PC-3 (cell line): ENCODE data around the gene TUBGCP6. TPM values are rescaled to one million over a fixed set of nuclear protein-coding genes. Genes with fewer than 3 reads are reported as not detected.

ENCODE experiments used
- ATAC-seq: fragments of 200-7000 bp; cut with Tn5 transposase; 2 replicates; pipeline ENCODE4 v1.9.1; 2020; ENCODE audit warnings: mild to moderate bottlenecking, moderate library complexity
- BruUV-seq: library from RNA; stranded (reverse); fragments of 400-500 nt; replicated peaks from 2 replicates; lab custom pipeline; 2021; lab: Mats Ljungman, UMichigan
- CTCF ChIA-PET: fragments of 300-600 bp; sonication (Branson Sonifier 250); formaldehyde crosslinking; loops from one replicate; lab custom pipeline; 2022; ENCODE audit warnings: antibody characterized with exemption; lab: Charles Lee
- POLR2A ChIA-PET: fragments of 300-600 bp; sonication (Branson Sonifier 250); formaldehyde crosslinking; loops from one replicate; lab custom pipeline; 2022; ENCODE audit warnings: antibody characterized with exemption; ENCODE audit not compliant: unreplicated experiment; lab: Charles Lee
- DNase-seq: peaks from one replicate; pipeline ENCODE4 v3.0.0-alpha.2; 2015
- H2AFZ ChIP-seq: fragments of 300-600 bp; sonication (generic); 2 replicates; pipeline ENCODE4 v1.6.0; 2016; ENCODE audit warnings: antibody characterized with exemption, low read length
- H3F3A ChIP-seq: fragments of 300-600 bp; sonication (generic); one replicate; pipeline ENCODE4 v1.6.0; 2017; ENCODE audit warnings: antibody characterized with exemption, low read length, control low read depth, mild to moderate bottlenecking; ENCODE audit not compliant: unreplicated experiment
- H3K27ac ChIP-seq: fragments of 300-600 bp; sonication (generic); 2 replicates; pipeline ENCODE4 v1.5.1; 2016; ENCODE audit warnings: mild to moderate bottlenecking, low read length
- H3K27me3 ChIP-seq: fragments of 300-600 bp; sonication (generic); 2 replicates; pipeline ENCODE4 v1.6.1; 2016; ENCODE audit warnings: low read length, mixed read lengths
- H3K36me3 ChIP-seq: fragments of 300-600 bp; sonication (generic); 2 replicates; pipeline ENCODE4 v1.6.1; 2016; ENCODE audit warnings: low read depth, mixed run types, low read length, mixed read lengths
- H3K4me1 ChIP-seq: fragments of 300-600 bp; sonication (generic); 2 replicates; pipeline ENCODE4 v1.5.1; 2016; ENCODE audit warnings: low read length; ENCODE audit not compliant: insufficient read depth
- H3K4me2 ChIP-seq: fragments of 300-600 bp; sonication (generic); 2 replicates; pipeline ENCODE4 v1.6.0; 2016; ENCODE audit warnings: low read length
- H3K4me3 ChIP-seq: fragments of 300-600 bp; sonication (generic); 2 replicates; pipeline ENCODE4 v1.5.1; 2016; ENCODE audit warnings: mild to moderate bottlenecking, low read length, mixed read lengths
- H3K79me2 ChIP-seq: fragments of 300-600 bp; sonication (generic); 2 replicates; pipeline ENCODE4 v1.6.1; 2017; ENCODE audit warnings: low read length, mixed read lengths
- H3K9ac ChIP-seq: fragments of 300-600 bp; sonication (generic); 2 replicates; pipeline ENCODE4 v1.6.0; 2016; ENCODE audit warnings: mild to moderate bottlenecking, low read length
- H3K9me2 ChIP-seq: fragments of 300-600 bp; sonication (generic); replicated peaks from 2 replicates; pipeline ENCODE4 v1.6.1; 2016; ENCODE audit warnings: mixed run types, low read length, mixed read lengths
- H3K9me3 ChIP-seq: fragments of 300-600 bp; sonication (generic); 2 replicates; pipeline ENCODE4 v1.6.1; 2016; ENCODE audit warnings: low read length, mixed read lengths
- H4K20me1 ChIP-seq: fragments of 300-600 bp; sonication (generic); 2 replicates; pipeline ENCODE4 v1.6.1; 2016; ENCODE audit warnings: low read length, mixed read lengths
- CTCF ChIP-seq: fragments of 300-600 bp; sonication (generic); conservative IDR thresholded peaks from 2 replicates; pipeline ENCODE4 v1.5.1; 2017; ENCODE audit warnings: antibody characterized with exemption, low read depth, mild to moderate bottlenecking, low read length
- EZH2 ChIP-seq: fragments of 300-600 bp; sonication (generic); IDR thresholded peaks from one replicate; pipeline ENCODE4 v1.6.1; 2017; ENCODE audit warnings: antibody characterized with exemption, mild to moderate bottlenecking, low read length; ENCODE audit not compliant: unreplicated experiment
- EZH2phosphoT487 ChIP-seq: fragments of 300-600 bp; sonication (generic); IDR thresholded peaks from 2 replicates; pipeline ENCODE4 v1.6.1; 2018; ENCODE audit warnings: mild to moderate bottlenecking, antibody characterized with exemption, low read length, borderline replicate concordance
- intact Hi-C: fragments of 100-400 bp; cut with micrococcal nuclease; formaldehyde crosslinking; loops from 2 replicates; pipeline ENCODE4 v1.9.0; 2023
- total RNA-seq: library from RNA; depleted of rRNA; stranded (reverse); fragments of >200 nt; gene quantifications from 2 replicates; pipeline ENCODE4 v1.2.3, GENCODE V29; 2014

TUBGCP6 gene
- total RNA-seq, 1 experiment from 2014 or later = 32.1 TPM

- no peak overlapping the region for H3K4me3 ChIP-seq
- no peak overlapping the region for H2AFZ ChIP-seq
- H3K36me3 ChIP-seq = peaks cover 5% of the 10 kb centered on the region; the same call in 1 of the 2 replicates
- H4K20me1 ChIP-seq = no peaks in the 10 kb centered on the region
- intact Hi-C loops = no loop called here
- no peaks in the 10 kb centered on the region for H3K9me2 ChIP-seq
- H3F3A ChIP-seq = no peaks in the 10 kb centered on the region
- no peaks in the 10 kb centered on the region for H3K79me2 ChIP-seq
- H3K27ac ChIP-seq = no peak overlapping the region
- H3K9ac ChIP-seq = no peak overlapping the region
- no peak for DNase-seq
- POLR2A ChIA-PET = no interaction called here
- TF ChIP-seq EZH2 = no peak
- no peak for TF ChIP-seq EZH2phosphoT487
- TF ChIP-seq CTCF = no peak
- no TSS peak for BruUV-seq
- no peak overlapping the region for H3K4me2 ChIP-seq
- ATAC-seq = no peak
- no peaks in the 10 kb centered on the region for H3K27me3 ChIP-seq
- H3K4me1 ChIP-seq = no peaks in the 10 kb centered on the region
- H3K9me3 ChIP-seq = no peaks in the 10 kb centered on the region
- CTCF ChIA-PET = no interaction called here
Observed at GRCh38 chr22:50217543-50218152, 27.2 kb downstream of the TUBGCP6 start.

- TF ChIP-seq EZH2 (no peak), EZH2phosphoT487 (no peak), CTCF (no peak)
- H3K27me3 ChIP-seq = no peaks in the 10 kb centered on the region
- H3K27ac ChIP-seq = no peak overlapping the region
- no peaks in the 10 kb centered on the region for H3K79me2 ChIP-seq
- no peak for ATAC-seq
- no peaks in the 10 kb centered on the region for H3K9me2 ChIP-seq
- peaks cover 5% of the 10 kb centered on the region; the same call in 1 of the 2 replicates for H3K36me3 ChIP-seq
- H3K9me3 ChIP-seq = no peaks in the 10 kb centered on the region
- no peaks in the 10 kb centered on the region for H4K20me1 ChIP-seq
- intact Hi-C loops = no loop called here
- DNase-seq = no peak
- H3K4me1 ChIP-seq = no peaks in the 10 kb centered on the region
- H2AFZ ChIP-seq = no peak overlapping the region
- no peak overlapping the region for H3K4me3 ChIP-seq
- no peaks in the 10 kb centered on the region for H3F3A ChIP-seq
- ChIA-PET POLR2A (no interaction called here), CTCF (no interaction called here)
- no TSS peak for BruUV-seq
- no peak overlapping the region for H3K9ac ChIP-seq
- H3K4me2 ChIP-seq = no peak overlapping the region
Observed at GRCh38 chr22:50216684-50217520, 27.9 kb downstream of the TUBGCP6 start.
